ENCODE results near the gene KLHL35. TPM values are rescaled to one million over a fixed set of nuclear protein-coding genes. Genes with fewer than 3 reads are reported as not detected.

KLHL35 gene
- total and polyA plus RNA-seq, 8 donors, result 0.89 to 2.9 (median 1.7) TPM; not detected in 2

- 82 to 87% (median 85%) methylated on average over 7 of the region's 7 CpGs for WGBS, 5 donors
- intact Hi-C loops (cut with DNase I; ENCODE audit: low total_unique reads), result loop anchor here (5.0 to 10.0 kb wide), 2 partner anchors 65 to 142 kb away; no protein-coding TSS in a partner anchor
- peaks cover 5 to 15% (median 13%) of the 10 kb centered on the region in 4 donors for H3K4me1 ChIP-seq
Measured at GRCh38 chr11:75389925-75390324, 43.1 kb downstream of the KLHL35 start.

GRCh38 chr11:75389276-75389605 is 43.8 kb downstream of the KLHL35 start:
- peaks cover 5 to 22% (median 18%) of the 10 kb centered on the region in 4 donors for H3K4me1 ChIP-seq
- 54 to 71% (median 61%) methylated on average over 11 of the region's 11 CpGs for WGBS, 5 donors
- peak overlapping the region in 1 of 5 donors; percentile 62 for H3K27ac ChIP-seq
- no peaks in the 10 kb centered on the region for H3K36me3 ChIP-seq
- peak overlapping the region in 1 of 4 donors; percentile 24 for H3K4me3 ChIP-seq
- no peaks in the 10 kb centered on the region for H3K27me3 ChIP-seq
- intact Hi-C loops (cut with DNase I; ENCODE audit: low total_unique reads), result loop anchor here (5.0 to 10.0 kb wide), 2 partner anchors 64 to 143 kb away; no protein-coding TSS in a partner anchor
- no peak for DNase-seq
- H3K9me3 ChIP-seq, result no peaks in the 10 kb centered on the region
- TF ChIP-seq EP300 (IDR thresholded peaks at IDR 0.05) (no peak), CTCF (IDR thresholded peaks at IDR 0.05) (no peak), POLR2AphosphoS5 (IDR thresholded peaks at IDR 0.05) (no peak), POLR2A (IDR thresholded peaks at IDR 0.05) (no peak)

More at GRCh38 chr11:75389925-75390324, 43.1 kb downstream of the KLHL35 start:
- Histone ChIP-seq H3K27ac (no peak overlapping the region), H3K4me3 (no peak overlapping the region), H3K9me3 (no peaks in the 10 kb centered on the region), H3K36me3 (no peaks in the 10 kb centered on the region), H3K27me3 (no peaks in the 10 kb centered on the region)
- DNase-seq, result no peak
- TF ChIP-seq POLR2AphosphoS5 (IDR thresholded peaks at IDR 0.05) (no peak), POLR2A (IDR thresholded peaks at IDR 0.05) (no peak), CTCF (IDR thresholded peaks at IDR 0.05) (no peak), EP300 (IDR thresholded peaks at IDR 0.05) (no peak)

GRCh38 chr11:75388386-75389275 is 44.4 kb downstream of the KLHL35 start:
- peak; percentile 68 to 93 for DNase-seq
- no peaks in the 10 kb centered on the region for H3K27me3 ChIP-seq
- peak overlapping the region in 3 of 5 donors; percentile 9 to 62 (median 50) for H3K27ac ChIP-seq
- H3K4me3 ChIP-seq, result peak overlapping the region in 1 of 4 donors; percentile 24
- peaks cover 5 to 27% (median 22%) of the 10 kb centered on the region in 4 donors for H3K4me1 ChIP-seq
- intact Hi-C loops (cut with DNase I; ENCODE audit: low total_unique reads), result loop anchor here (5.0 to 10.0 kb wide), 2 partner anchors 64 to 144 kb away; no protein-coding TSS in a partner anchor
- 25 to 27% (median 26%) methylated on average over 9 of the region's 9 CpGs for WGBS, 5 donors
- TF ChIP-seq EP300 (IDR thresholded peaks at IDR 0.05), result no peak
- TF ChIP-seq POLR2A (IDR thresholded peaks at IDR 0.05), result no peak
- peak in 5 of 7 experiments; percentile 64 to 92 (median 86) for TF ChIP-seq CTCF (IDR thresholded peaks at IDR 0.05)
- peak in 1 of 3 donors; percentile 1 for TF ChIP-seq POLR2AphosphoS5 (IDR thresholded peaks at IDR 0.05)
- H3K36me3 ChIP-seq, result no peaks in the 10 kb centered on the region
- no peaks in the 10 kb centered on the region for H3K9me3 ChIP-seq

- Histone ChIP-seq H3K27ac (peak overlapping the region in 1 of 5 donors; percentile 62), H3K4me3 (no peak overlapping the region), H3K36me3 (no peaks in the 10 kb centered on the region), H3K4me1 (peaks cover 5 to 27% (median 22%) of the 10 kb centered on the region in 4 donors), H3K27me3 (no peaks in the 10 kb centered on the region), H3K9me3 (no peaks in the 10 kb centered on the region)
- no peak for TF ChIP-seq EP300 (IDR thresholded peaks at IDR 0.05)
- TF ChIP-seq POLR2AphosphoS5 (IDR thresholded peaks at IDR 0.05), result no peak
- no peak for TF ChIP-seq CTCF (IDR thresholded peaks at IDR 0.05)
- TF ChIP-seq POLR2A (IDR thresholded peaks at IDR 0.05), result no peak
- intact Hi-C loops (cut with DNase I; ENCODE audit: low total_unique reads), result loop anchor here (5.0 to 10.0 kb wide), 2 partner anchors 63 to 144 kb away; no protein-coding TSS in a partner anchor
- WGBS, 5 donors, result 64 to 78% (median 72%) methylated on average over 3 of the region's 3 CpGs
- no peak for DNase-seq
Measured at GRCh38 chr11:75387736-75388294, 45.2 kb downstream of the KLHL35 start.

Data from stomach (tissue), 9 donors.